Uterus (tissue), 2 donors: Measurements from ENCODE around the gene TBC1D2B.

Source experiments
- CTCF ChIP-seq, 4 experiments: fragments of 200-600 bp in 2 of 4; fragments of 450-650 bp in 2 of 4; sonication (generic) in 2 of 4; IDR thresholded peaks; one replicate each; pipeline ENCODE4 v1.5.1; 2016 to 2019; ENCODE audit warnings: antibody characterized with exemption in 4 of 4, mild to moderate bottlenecking in 2 of 4, moderate library complexity in 1 of 4
- POLR2A ChIP-seq, 2 donors: fragments of 450-650 bp; IDR thresholded peaks; one replicate each; pipeline ENCODE4 v1.6.1; 2016; ENCODE audit warnings: antibody characterized with exemption in 2 of 2, mild to moderate bottlenecking in 1 of 2, moderate library complexity in 1 of 2

DNA sequence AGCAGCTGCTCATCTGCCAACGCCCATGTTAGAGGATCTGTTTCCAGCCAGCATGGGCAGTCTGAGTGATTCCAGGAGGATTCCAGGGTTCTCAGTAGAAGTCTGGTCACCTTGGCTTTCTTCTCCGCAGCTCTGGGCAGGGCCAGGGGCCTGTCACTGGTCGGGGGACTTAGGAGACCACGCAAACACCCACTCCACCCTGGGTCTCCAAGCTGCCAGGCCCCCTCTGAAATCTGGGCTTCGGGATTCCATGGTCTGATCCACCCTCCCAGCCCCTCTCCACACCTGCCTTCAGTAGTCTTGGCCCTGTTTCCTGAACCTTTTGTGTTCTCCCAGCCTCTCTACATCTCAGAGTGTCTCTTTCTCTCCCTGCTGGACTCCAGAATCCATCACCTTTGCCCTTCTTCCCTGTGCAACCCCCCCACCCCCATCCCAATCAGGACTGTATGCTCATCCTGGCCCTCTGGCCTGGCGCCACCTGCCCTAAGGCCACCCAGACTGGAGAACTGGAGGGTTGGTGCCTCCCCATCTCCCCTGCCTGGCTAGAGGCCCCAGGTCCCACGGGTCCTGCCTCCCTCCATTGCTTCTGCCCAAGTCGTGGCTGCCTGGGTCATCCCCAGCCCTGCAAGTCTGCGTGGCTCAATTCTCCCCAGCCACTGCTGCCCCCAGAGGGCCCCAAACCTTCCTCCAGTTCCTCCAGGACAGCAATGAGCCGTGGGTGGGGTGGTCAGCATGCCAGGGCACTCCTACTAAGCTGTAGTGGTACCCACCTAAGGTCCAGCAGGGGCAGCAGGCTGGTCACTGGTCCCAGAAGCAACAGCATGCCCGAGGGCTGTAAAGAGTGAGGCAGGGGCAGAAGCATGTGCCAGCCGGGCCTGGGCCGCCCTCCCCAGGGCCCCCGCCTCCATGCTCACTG is 102.8 kb downstream of the TBC1D2B start:
- TF ChIP-seq CTCF (IDR thresholded peaks at IDR 0.05) (no peak), POLR2A (IDR thresholded peaks at IDR 0.05) (no peak)
